Ishikawa (cell line): ENCODE data around the gene SLC12A4.

Experiments used
- CEBPB ChIP-seq: IDR thresholded peaks from 2 replicates; pipeline ENCODE4 v1.6.1; 2012
- EGR1 ChIP-seq: IDR thresholded peaks from 2 replicates; pipeline ENCODE4 v1.6.1; 2012
- EP300 ChIP-seq: IDR thresholded peaks from 2 replicates; pipeline ENCODE4 v1.6.1; 2012; ENCODE audit warnings: borderline replicate concordance
- REST ChIP-seq: IDR thresholded peaks from 2 replicates; pipeline ENCODE4 v1.6.1; 2012; ENCODE audit warnings: low read depth, mild to moderate bottlenecking

DNA sequence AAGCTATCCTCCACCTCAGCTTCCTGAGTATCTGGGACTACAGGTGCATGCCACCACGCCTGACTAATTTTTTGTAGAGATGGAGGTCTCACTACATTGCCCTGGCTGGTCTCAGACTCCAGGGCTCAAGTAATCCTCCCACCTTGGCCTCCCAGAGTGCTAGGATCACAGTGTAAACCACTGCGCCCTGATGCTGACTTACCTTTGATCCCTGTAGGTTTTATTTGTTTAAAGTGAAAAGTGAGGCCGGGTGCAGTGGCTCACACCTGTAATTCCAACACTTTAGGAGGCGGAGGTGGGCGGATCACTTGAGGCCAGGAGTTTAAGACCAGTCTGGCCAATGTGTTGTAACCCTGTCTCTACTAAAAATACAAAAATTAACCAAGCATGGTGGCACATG, 66.7 kb downstream of the SLC12A4 start:
- TF ChIP-seq EGR1, result no peak
- TF ChIP-seq EP300, result no peak
- no peak for TF ChIP-seq REST
- TF ChIP-seq CEBPB, result no peak
